Ascending aorta (tissue), 2 donors: ENCODE data around the gene KLK12. TPM values are rescaled to one million over a fixed set of nuclear protein-coding genes. Genes with fewer than 3 reads are reported as not detected.

Source experiments
- DNase-seq, 2 donors: peaks; one replicate each; pipeline ENCODE4 v3.0.0-alpha.2; 2019; ENCODE audit warnings: low spot score in 2 of 2
- H3K27ac ChIP-seq, 2 donors: fragments of 200-600 bp; sonication (generic); one replicate each; pipeline ENCODE4 v1.5.1; 2016 to 2017; ENCODE audit warnings: mild to moderate bottlenecking in 1 of 2
- H3K27me3 ChIP-seq: fragments of 200-600 bp; sonication (generic); one replicate; pipeline ENCODE4 v1.5.1; 2017
- H3K36me3 ChIP-seq, 2 donors: fragments of 200-600 bp; sonication (generic); one replicate each; pipeline ENCODE4 v1.5.1; 2016
- H3K4me1 ChIP-seq, 2 donors: fragments of 200-600 bp; sonication (generic); one replicate each; pipeline ENCODE4 v1.5.1; 2016 to 2017; ENCODE audit warnings: mild to moderate bottlenecking in 1 of 2
- H3K4me3 ChIP-seq, 2 donors: fragments of 200-600 bp; sonication (generic); one replicate each; pipeline ENCODE4 v1.5.1; 2016 to 2017; ENCODE audit warnings: mild to moderate bottlenecking in 1 of 2
- H3K9me3 ChIP-seq, 2 donors: fragments of 200-600 bp; sonication (generic); one replicate each; pipeline ENCODE4 v1.5.1; 2016
- CTCF ChIP-seq, 3 experiments: fragments of 200-600 bp in 2 of 3; fragments of 450-650 bp in 1 of 3; sonication (generic) in 2 of 3; IDR thresholded peaks; one replicate each; pipeline ENCODE4 v1.5.1; 2016 to 2019; ENCODE audit warnings: antibody characterized with exemption in 3 of 3, mild to moderate bottlenecking in 1 of 3, moderate library complexity in 1 of 3
- intact Hi-C: fragments of 100-400 bp; cut with DNase I; formaldehyde crosslinking; loops from one replicate; pipeline ENCODE4 v1.15.1; 2023
- total RNA-seq: library from RNA; depleted of rRNA; stranded (reverse); fragments of >200 nt; gene quantifications from one replicate; pipeline ENCODE4 v1.1.0, GENCODE V29; 2016

KLK12 gene
- total RNA-seq, 1 donor from 2014 or later = not detected

GRCh38 chr19:51064534-51065220, 29.9 kb upstream of the KLK12 start, which contains the start of gene KLK13:
Gene KLK13, minus strand, starts transcription at chr19:51065092. Its CDS starts 25 bp downstream, at chr19:51065067.
- H3K27ac ChIP-seq = no peak within 1 kb of the TSS
- DNase-seq = no peak
- no peaks in the 10 kb centered on the region for H3K27me3 ChIP-seq
- TF ChIP-seq CTCF (IDR thresholded peaks at IDR 0.05) = no peak
- peak within 1 kb of the TSS in 1 of 2 donors; percentile 18 for H3K4me3 ChIP-seq
- intact Hi-C loops = no loop called here
- no peaks in the 10 kb centered on the region for H3K9me3 ChIP-seq
- H3K36me3 ChIP-seq = no peaks in the 10 kb centered on the region
- no peaks in the 10 kb centered on the region for H3K4me1 ChIP-seq

DNA sequence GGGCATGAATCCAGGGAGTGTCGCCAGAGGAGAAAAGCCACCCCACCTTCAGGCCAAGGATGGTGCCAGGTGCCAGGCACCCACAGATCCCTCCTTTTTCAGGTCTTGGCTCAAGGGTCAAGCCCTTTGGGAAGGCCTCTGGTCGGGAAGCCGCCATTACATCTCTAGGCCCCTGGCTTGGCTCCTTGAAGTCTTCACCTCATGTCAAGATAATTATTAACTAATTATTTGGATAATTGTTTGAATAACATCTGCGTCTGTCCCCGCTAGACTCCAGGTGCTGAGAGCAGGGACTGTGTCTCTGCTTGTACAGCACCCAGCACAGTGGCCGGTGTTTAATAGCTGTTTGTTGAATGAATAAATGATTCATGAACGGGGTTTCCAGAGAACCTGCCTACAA, 28.9 kb upstream of the KLK12 start:
- H3K4me3 ChIP-seq = no peak overlapping the region
- no peak for TF ChIP-seq CTCF (IDR thresholded peaks at IDR 0.05)
- intact Hi-C loops = no loop called here
- H3K27ac ChIP-seq = no peak overlapping the region
- H3K9me3 ChIP-seq = no peaks in the 10 kb centered on the region
- H3K27me3 ChIP-seq = no peaks in the 10 kb centered on the region
- no peaks in the 10 kb centered on the region for H3K36me3 ChIP-seq
- no peak for DNase-seq
- no peaks in the 10 kb centered on the region for H3K4me1 ChIP-seq

DNA sequence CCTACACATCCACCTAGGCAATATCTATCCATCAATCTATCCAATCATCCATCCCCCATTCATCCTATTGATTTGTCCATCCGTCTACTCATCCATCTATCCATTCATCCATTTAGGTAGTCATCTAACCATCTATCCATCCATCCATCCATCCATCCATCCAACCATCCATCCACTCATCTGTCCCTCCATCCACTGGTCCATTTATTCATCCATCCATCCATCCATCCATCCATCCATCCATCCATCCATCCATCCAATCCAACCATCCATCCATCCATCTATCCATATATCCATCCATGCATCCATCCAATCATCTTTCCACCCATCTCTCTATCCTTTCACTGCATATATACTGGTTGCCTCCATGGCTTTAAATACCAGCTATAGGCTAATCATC, 26.2 kb upstream of the KLK12 start:
- Histone ChIP-seq H3K4me3 (no peak overlapping the region), H3K36me3 (no peaks in the 10 kb centered on the region), H3K27me3 (no peaks in the 10 kb centered on the region), H3K9me3 (no peaks in the 10 kb centered on the region), H3K27ac (no peak overlapping the region), H3K4me1 (no peaks in the 10 kb centered on the region)
- TF ChIP-seq CTCF (IDR thresholded peaks at IDR 0.05) = no peak
- intact Hi-C loops = no loop called here
- DNase-seq = no peak

DNA sequence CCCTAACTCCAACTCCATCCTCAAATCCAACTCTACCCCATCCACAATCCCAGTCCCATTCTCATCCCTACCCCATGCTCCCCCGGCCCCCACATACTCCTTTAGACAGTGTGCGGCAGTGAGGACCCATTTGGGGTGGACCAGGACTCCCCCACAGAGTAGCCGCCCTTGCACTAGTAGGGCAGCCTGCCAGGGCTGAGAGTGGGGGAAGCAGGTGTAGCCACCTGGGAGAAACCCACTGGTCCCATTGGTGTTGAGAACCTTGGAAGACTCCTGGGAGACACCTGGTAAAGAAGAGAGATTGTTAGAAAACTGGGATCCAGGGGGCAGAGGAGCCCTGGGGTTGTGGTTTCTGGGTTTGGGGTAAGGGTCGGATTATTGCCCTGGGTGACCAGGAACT, 25.5 kb upstream of the KLK12 start:
- no peak overlapping the region for H3K4me3 ChIP-seq
- intact Hi-C loops = no loop called here
- no peaks in the 10 kb centered on the region for H3K9me3 ChIP-seq
- H3K27ac ChIP-seq = no peak overlapping the region
- no peaks in the 10 kb centered on the region for H3K4me1 ChIP-seq
- DNase-seq = no peak
- no peaks in the 10 kb centered on the region for H3K27me3 ChIP-seq
- no peaks in the 10 kb centered on the region for H3K36me3 ChIP-seq
- no peak for TF ChIP-seq CTCF (IDR thresholded peaks at IDR 0.05)

DNA sequence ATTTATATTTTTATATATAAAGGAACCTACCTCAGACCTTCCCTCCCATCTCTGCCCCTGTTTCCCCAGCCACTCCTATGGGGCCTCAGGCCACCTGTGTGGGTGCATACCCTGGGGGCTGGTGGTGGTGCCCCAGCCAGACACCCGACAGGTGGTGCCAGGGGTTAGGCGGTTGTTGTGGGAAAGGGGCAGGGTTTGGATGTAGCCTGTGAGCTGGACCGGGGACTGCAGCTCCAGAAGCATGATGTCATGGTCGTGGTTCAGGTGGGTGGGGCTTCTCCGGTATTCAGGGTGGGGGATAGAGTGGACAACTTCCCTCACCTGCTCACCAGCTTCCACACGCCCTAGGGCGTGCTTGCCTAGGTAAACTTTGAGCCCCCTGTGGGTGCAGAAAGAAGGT, 24.9 kb upstream of the KLK12 start:
- no peak for TF ChIP-seq CTCF (IDR thresholded peaks at IDR 0.05)
- Histone ChIP-seq H3K4me1 (no peaks in the 10 kb centered on the region), H3K27me3 (no peaks in the 10 kb centered on the region), H3K36me3 (no peaks in the 10 kb centered on the region), H3K9me3 (no peaks in the 10 kb centered on the region), H3K27ac (no peak overlapping the region), H3K4me3 (no peak overlapping the region)
- DNase-seq = no peak
- intact Hi-C loops = no loop called here

GRCh38 chr19:51055866-51056265, 21.1 kb upstream of the KLK12 start:
- H3K27me3 ChIP-seq = no peaks in the 10 kb centered on the region
- H3K36me3 ChIP-seq = no peaks in the 10 kb centered on the region
- TF ChIP-seq CTCF (IDR thresholded peaks at IDR 0.05) = no peak
- H3K27ac ChIP-seq = no peak overlapping the region
- no peaks in the 10 kb centered on the region for H3K4me1 ChIP-seq
- H3K4me3 ChIP-seq = no peak overlapping the region
- H3K9me3 ChIP-seq = no peaks in the 10 kb centered on the region
- DNase-seq = no peak
- intact Hi-C loops = no loop called here
